ENCODE results near the gene ARHGAP1.

GRCh38 chr11:46697723-46698122, 2.7 kb downstream of the ARHGAP1 start:
- TF ChIP-seq CTCF (IDR thresholded peaks at IDR 0.05) (no peak), POLR2A (IDR thresholded peaks at IDR 0.05) (no peak)
